CD4-positive, alpha-beta T cell treated with Interleukin-17A for 1 hour (primary cell): Measurements from ENCODE around the gene GHDC.
"Not testable (repeated sequence)": the region's sequence is repeated elsewhere in the genome, so short reads cannot be mapped to it uniquely, and the experiment has no call there.

Experiments
- DNase-seq: peaks from one replicate; pipeline ENCODE4 v3.0.0-alpha.2; 2020

The GHDC gene

GRCh38 chr17:42193969-42194899, at the start of gene GHDC:
Gene GHDC, minus strand, starts transcription at chr17:42194494. Its CDS starts 913 bp downstream, at chr17:42193581.
- DNase-seq, result peak; percentile 84

- no peak for DNase-seq
These were observed 49.2 kb upstream of the GHDC start for GRCh38 chr17:42243493-42243982.

- DNase-seq, result no peak
These were observed 47.6 kb upstream of the GHDC start for GRCh38 chr17:42241871-42242270.

- DNase-seq, result not testable (repeated sequence)
These were observed 46.6 kb upstream of the GHDC start for GRCh38 chr17:42240863-42241262.

- DNase-seq, result no peak
These were observed 45.9 kb upstream of the GHDC start for GRCh38 chr17:42240201-42240600.

- DNase-seq, result not testable (repeated sequence)
These were observed 45.3 kb upstream of the GHDC start for GRCh38 chr17:42239576-42239975.

GRCh38 chr17:42236760-42237159, 42.5 kb upstream of the GHDC start:
- no peak for DNase-seq

- no peak for DNase-seq
These were observed 39.7 kb upstream of the GHDC start for GRCh38 chr17:42233994-42234393.

- no peak for DNase-seq
These were observed 38.9 kb upstream of the GHDC start for GRCh38 chr17:42233156-42233555.

GRCh38 chr17:42230225-42230624, 35.9 kb upstream of the GHDC start:
- no peak for DNase-seq

GRCh38 chr17:42227849-42228700, 33.8 kb upstream of the GHDC start:
- DNase-seq, result no peak

GRCh38 chr17:42225646-42226045, 31.4 kb upstream of the GHDC start:
- DNase-seq, result no peak

- no peak for DNase-seq
These were observed 30.4 kb upstream of the GHDC start for GRCh38 chr17:42224651-42225050.

- DNase-seq, result peak; percentile 70
These were observed 27.8 kb upstream of the GHDC start for GRCh38 chr17:42221886-42222745.

- not testable (repeated sequence) for DNase-seq
These were observed 25.0 kb upstream of the GHDC start for GRCh38 chr17:42219280-42219679.

- no peak for DNase-seq
These were observed 19.9 kb upstream of the GHDC start for GRCh38 chr17:42214156-42214555.

GRCh38 chr17:42212382-42212781, 18.1 kb upstream of the GHDC start:
- no peak for DNase-seq

GRCh38 chr17:42211921-42212341, 17.6 kb upstream of the GHDC start:
- DNase-seq, result not testable (repeated sequence)

- no peak for DNase-seq
These were observed 15.8 kb upstream of the GHDC start for GRCh38 chr17:42210046-42210445.

GRCh38 chr17:42206153-42206612, 11.9 kb upstream of the GHDC start:
- not testable (repeated sequence) for DNase-seq

- DNase-seq, result no peak
These were observed 9.1 kb upstream of the GHDC start for GRCh38 chr17:42203354-42203753.

GRCh38 chr17:42202696-42203095, 8.4 kb upstream of the GHDC start:
- no peak for DNase-seq
